Panc1 (cell line): ENCODE measurements around the gene CCND1.

ENCODE experiments used
- CTCF ChIP-seq: fragments of 450-650 bp; IDR thresholded peaks from 2 replicates; pipeline ENCODE4 v1.5.1; 2017; ENCODE audit warnings: mild to moderate bottlenecking
- POLR2AphosphoS5 ChIP-seq: IDR thresholded peaks from 2 replicates; pipeline ENCODE4 v1.6.1; 2012; ENCODE audit warnings: mild to moderate bottlenecking, low read depth, low read length, moderate library complexity

- no peak for TF ChIP-seq POLR2AphosphoS5
- TF ChIP-seq CTCF, result no peak
Measured at GRCh38 chr11:69639831-69640230, 1.1 kb upstream of the CCND1 start.
